Esophagus muscularis mucosa (tissue), 4 donors: ENCODE data around the gene LUC7L.

Source experiments
- EP300 ChIP-seq: sonication (generic); formaldehyde crosslinking; IDR thresholded peaks from one replicate; pipeline ENCODE4 v1.6.1; 2017; ENCODE audit warnings: antibody characterized with exemption
- POLR2AphosphoS5 ChIP-seq, 2 donors: sonication (generic); formaldehyde crosslinking; IDR thresholded peaks; one replicate each; pipeline ENCODE4 v1.6.1; 2017; ENCODE audit warnings: antibody characterized with exemption in 2 of 2
- TF ChIP-seq, protein P1 (sequence below), 3 experiments: fragments of 200-600 bp in 2 of 3; fragments of 450-650 bp in 1 of 3; sonication (generic) in 2 of 3; IDR thresholded peaks; one replicate each; pipeline ENCODE4 v1.5.1; 2017 to 2019; ENCODE audit warnings: antibody characterized with exemption in 3 of 3, mild to moderate bottlenecking in 2 of 3, moderate library complexity in 1 of 3

DNA sequence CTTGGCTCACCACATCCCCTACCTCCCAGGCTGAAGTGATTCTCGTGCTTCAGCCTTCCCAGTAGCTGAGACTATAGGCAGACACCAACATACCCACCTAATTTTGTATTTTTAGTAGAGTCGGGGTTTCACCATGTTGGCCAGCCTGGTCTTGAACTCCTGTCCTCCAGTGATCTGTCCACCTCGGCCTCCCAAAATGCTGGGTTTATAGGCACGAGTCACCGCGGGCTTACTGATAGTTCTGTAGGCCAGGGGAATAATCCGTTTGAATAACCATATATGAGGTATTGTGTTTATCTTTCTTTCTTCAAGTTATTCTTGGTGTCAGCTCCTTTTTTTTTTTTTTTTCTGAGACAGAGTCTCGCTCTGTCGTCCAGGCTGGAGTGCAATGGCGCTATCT, 13.0 kb upstream of the LUC7L start:
- TF ChIP-seq, protein P1, sequence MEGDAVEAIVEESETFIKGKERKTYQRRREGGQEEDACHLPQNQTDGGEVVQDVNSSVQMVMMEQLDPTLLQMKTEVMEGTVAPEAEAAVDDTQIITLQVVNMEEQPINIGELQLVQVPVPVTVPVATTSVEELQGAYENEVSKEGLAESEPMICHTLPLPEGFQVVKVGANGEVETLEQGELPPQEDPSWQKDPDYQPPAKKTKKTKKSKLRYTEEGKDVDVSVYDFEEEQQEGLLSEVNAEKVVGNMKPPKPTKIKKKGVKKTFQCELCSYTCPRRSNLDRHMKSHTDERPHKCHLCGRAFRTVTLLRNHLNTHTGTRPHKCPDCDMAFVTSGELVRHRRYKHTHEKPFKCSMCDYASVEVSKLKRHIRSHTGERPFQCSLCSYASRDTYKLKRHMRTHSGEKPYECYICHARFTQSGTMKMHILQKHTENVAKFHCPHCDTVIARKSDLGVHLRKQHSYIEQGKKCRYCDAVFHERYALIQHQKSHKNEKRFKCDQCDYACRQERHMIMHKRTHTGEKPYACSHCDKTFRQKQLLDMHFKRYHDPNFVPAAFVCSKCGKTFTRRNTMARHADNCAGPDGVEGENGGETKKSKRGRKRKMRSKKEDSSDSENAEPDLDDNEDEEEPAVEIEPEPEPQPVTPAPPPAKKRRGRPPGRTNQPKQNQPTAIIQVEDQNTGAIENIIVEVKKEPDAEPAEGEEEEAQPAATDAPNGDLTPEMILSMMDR (IDR thresholded peaks at IDR 0.05) = no peak
- TF ChIP-seq POLR2AphosphoS5 (IDR thresholded peaks at IDR 0.05) (no peak), EP300 (no peak)
